GM20000 (cell line): ENCODE results near the gene MRTFB.
"Not testable (repeated sequence)": the region's sequence is repeated elsewhere in the genome, so short reads cannot be mapped to it uniquely, and the experiment has no call there.

Experiments used
- DNase-seq: peaks from one replicate; pipeline ENCODE4 v3.0.0; 2012; ENCODE audit warnings: low spot score
- CTCF ChIP-seq: IDR thresholded peaks from 2 replicates; pipeline ENCODE4 v1.5.1; 2012; ENCODE audit warnings: mild to moderate bottlenecking, control low read depth; ENCODE audit errors: extremely low read depth, missing control alignments

The MRTFB gene, protein sequence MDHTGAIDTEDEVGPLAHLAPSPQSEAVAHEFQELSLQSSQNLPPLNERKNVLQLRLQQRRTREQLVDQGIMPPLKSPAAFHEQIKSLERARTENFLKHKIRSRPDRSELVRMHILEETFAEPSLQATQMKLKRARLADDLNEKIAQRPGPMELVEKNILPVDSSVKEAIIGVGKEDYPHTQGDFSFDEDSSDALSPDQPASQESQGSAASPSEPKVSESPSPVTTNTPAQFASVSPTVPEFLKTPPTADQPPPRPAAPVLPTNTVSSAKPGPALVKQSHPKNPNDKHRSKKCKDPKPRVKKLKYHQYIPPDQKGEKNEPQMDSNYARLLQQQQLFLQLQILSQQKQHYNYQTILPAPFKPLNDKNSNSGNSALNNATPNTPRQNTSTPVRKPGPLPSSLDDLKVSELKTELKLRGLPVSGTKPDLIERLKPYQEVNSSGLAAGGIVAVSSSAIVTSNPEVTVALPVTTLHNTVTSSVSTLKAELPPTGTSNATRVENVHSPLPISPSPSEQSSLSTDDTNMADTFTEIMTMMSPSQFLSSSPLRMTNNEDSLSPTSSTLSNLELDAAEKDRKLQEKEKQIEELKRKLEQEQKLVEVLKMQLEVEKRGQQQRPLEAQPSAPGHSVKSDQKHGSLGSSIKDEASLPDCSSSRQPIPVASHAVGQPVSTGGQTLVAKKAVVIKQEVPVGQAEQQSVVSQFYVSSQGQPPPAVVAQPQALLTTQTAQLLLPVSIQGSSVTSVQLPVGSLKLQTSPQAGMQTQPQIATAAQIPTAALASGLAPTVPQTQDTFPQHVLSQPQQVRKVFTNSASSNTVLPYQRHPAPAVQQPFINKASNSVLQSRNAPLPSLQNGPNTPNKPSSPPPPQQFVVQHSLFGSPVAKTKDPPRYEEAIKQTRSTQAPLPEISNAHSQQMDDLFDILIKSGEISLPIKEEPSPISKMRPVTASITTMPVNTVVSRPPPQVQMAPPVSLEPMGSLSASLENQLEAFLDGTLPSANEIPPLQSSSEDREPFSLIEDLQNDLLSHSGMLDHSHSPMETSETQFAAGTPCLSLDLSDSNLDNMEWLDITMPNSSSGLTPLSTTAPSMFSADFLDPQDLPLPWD

DNA sequence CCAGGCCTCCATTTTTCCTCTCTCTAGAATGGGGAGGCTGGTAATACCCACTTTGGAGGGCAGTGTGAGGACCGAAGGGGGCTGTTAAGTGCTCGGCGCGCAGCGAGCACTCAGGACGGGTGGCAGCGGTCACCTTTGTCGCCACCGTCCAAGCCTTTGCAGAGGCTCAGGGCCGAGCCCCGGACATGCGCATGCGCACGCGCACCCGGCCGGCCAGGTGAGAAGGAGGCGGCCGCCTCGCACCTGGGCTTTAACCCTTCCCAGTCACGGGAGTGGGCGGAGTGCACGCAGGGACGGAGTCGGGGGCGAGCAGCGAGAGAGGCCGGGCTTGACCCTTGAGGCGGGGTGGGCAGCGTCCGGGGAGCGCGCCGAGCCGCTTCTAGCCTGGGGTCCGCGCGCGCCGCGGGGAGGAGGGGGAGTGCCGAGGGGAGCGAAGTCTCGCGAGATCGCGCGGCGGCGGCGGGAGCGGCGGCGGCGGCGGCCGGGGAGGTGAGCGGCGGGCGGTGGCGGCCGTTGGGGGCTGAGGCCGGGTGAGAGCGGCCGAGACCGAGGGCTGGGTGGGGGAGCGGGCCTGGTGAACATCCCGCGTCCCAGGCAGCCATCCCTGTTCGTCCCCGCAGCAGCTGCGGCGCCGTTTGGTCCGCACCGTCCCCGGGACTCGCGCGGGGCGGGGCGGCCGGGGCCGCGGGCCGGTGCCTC, at the start of gene MRTFB:
Gene MRTFB (plus strand): TSS at position 443 of the 699 bp plus-strand sequence. CDS start 69,288 bp downstream, outside the sequence.
- DNase-seq, result peak; percentile 94
- TF ChIP-seq CTCF, result no peak

GRCh38 chr16:14023526-14023925, 47.6 kb upstream of the MRTFB start:
- DNase-seq, result not testable (repeated sequence)

DNA sequence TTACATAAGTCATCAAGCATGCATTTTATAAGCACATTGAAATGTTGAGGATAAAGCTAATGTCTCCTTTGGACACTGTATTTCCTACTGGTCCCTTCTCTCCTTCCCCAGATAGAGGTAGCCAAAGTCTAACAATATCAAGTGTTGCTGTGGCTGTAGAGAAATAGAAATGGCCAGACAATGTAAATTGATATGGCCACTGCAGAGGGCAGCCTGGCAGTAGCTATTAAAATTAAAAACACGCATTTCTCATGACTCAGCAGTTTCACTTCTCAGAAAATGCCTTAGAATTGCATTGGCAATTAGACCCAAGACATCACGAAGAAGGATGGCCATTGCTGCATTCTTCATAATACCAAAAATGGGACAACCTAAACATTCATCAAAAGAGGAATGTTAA, 46.8 kb upstream of the MRTFB start:
- TF ChIP-seq CTCF, result no peak
- DNase-seq, result no peak

- TF ChIP-seq CTCF, result no peak
- no peak for DNase-seq
These were observed 44.4 kb upstream of the MRTFB start for GRCh38 chr16:14026572-14027285.

GRCh38 chr16:14028202-14028601, 42.9 kb upstream of the MRTFB start:
- TF ChIP-seq CTCF, result no peak
- no peak for DNase-seq

- DNase-seq, result no peak
- TF ChIP-seq CTCF, result no peak
These were observed 41.5 kb upstream of the MRTFB start for GRCh38 chr16:14029658-14030057.

DNA sequence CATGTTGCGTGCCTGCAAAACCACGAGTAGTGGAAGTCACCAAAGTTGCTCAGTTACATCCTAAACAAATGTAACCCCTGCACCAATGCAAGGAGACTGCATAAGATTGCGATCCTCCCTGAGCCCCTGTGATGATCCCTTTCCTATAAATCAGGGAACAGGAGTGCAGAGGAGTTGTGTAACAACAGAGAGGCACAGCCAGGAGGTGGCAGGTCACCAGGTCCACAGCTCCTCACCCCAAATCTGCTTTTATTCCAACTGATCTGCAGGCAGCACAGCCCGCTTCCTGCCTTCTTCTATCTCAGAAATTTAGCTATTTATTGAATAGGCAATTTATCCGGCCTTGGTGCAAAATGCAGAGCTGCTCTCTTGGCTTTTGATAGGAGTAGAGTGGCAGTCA, 36.0 kb upstream of the MRTFB start:
- no peak for DNase-seq
- no peak for TF ChIP-seq CTCF
